DND-41 (cell line): ENCODE results near the gene LRRC10.

Source experiments
- ATAC-seq: fragments of 200-7000 bp; cut with Tn5 transposase; 3 replicates; pipeline ENCODE4 v1.9.1; 2021; ENCODE audit warnings: low read depth; ENCODE audit not compliant: insufficient read depth
- DNase-seq: peaks from one replicate; pipeline ENCODE4 v3.0.0-alpha.2; 2020
- H2AFZ ChIP-seq: 2 replicates; pipeline ENCODE4 v1.6.0; 2012; ENCODE audit warnings: low read depth, low read length
- H3K27ac ChIP-seq: 2 replicates; pipeline ENCODE4 v1.5.1; 2012; ENCODE audit warnings: low read length, inconsistent platforms
- H3K27me3 ChIP-seq: fragments of 200-600 bp; sonication (generic); 2 replicates; pipeline ENCODE4 v1.6.0; 2012; ENCODE audit warnings: low read length, mild to moderate bottlenecking, inconsistent platforms; ENCODE audit not compliant: insufficient read depth, poor library complexity
- H3K36me3 ChIP-seq: 2 replicates; pipeline ENCODE4 v1.5.1; 2012; ENCODE audit warnings: low read length, inconsistent platforms; ENCODE audit not compliant: insufficient read depth
- H3K4me1 ChIP-seq: 2 replicates; pipeline ENCODE4 v1.5.1; 2012; ENCODE audit warnings: mild to moderate bottlenecking, low read length; ENCODE audit not compliant: insufficient read depth
- H3K4me2 ChIP-seq: 2 replicates; pipeline ENCODE4 v1.6.0; 2012; ENCODE audit warnings: mild to moderate bottlenecking, moderate library complexity, low read length, inconsistent platforms; ENCODE audit not compliant: insufficient read depth
- H3K4me3 ChIP-seq, 2 experiments: fragments of 200-600 bp in 1 of 2; shearing (Covaris generic) in 1 of 2; 2 replicates each; pipeline ENCODE4 v1.5.1; 2012 to 2016; ENCODE audit warnings: inconsistent platforms in 2 of 2, low read length in 2 of 2, mild to moderate bottlenecking in 2 of 2, low read depth in 1 of 2, moderate library complexity in 1 of 2
- H3K79me2 ChIP-seq: 2 replicates; pipeline ENCODE4 v1.6.0; 2012; ENCODE audit warnings: low read length, inconsistent platforms; ENCODE audit not compliant: insufficient read depth
- H3K9ac ChIP-seq: 2 replicates; pipeline ENCODE4 v1.6.0; 2012; ENCODE audit warnings: low read depth, mild to moderate bottlenecking, inconsistent platforms, low read length, moderate library complexity
- H3K9me3 ChIP-seq: 2 replicates; pipeline ENCODE4 v1.5.1; 2012; ENCODE audit warnings: low read length, moderate library complexity, mild to moderate bottlenecking, inconsistent platforms; ENCODE audit not compliant: insufficient read depth, severe bottlenecking
- H4K20me1 ChIP-seq: 2 replicates; pipeline ENCODE4 v1.6.0; 2012; ENCODE audit warnings: low read length; ENCODE audit not compliant: insufficient read depth
- CTCF ChIP-seq: IDR thresholded peaks from 2 replicates; pipeline ENCODE4 v1.5.1; 2012; ENCODE audit warnings: borderline replicate concordance, low read length, moderate library complexity, mild to moderate bottlenecking; ENCODE audit not compliant: poor library complexity, severe bottlenecking; ENCODE audit errors: extremely low read depth
- EZH2 ChIP-seq: IDR thresholded peaks from 3 replicates; pipeline ENCODE4 v1.6.1; 2012; ENCODE audit warnings: borderline replicate concordance, low read depth, mild to moderate bottlenecking, moderate library complexity, low read length, inconsistent platforms; ENCODE audit not compliant: severe bottlenecking

Gene LRRC10

GRCh38 chr12:69645031-69645430, 34.3 kb upstream of the LRRC10 start:
- no peaks in the 10 kb centered on the region for H3K9me3 ChIP-seq
- H3K4me1 ChIP-seq, result no peaks in the 10 kb centered on the region
- no peaks in the 10 kb centered on the region for H3K36me3 ChIP-seq
- no peak for DNase-seq
- ATAC-seq, result no peak
- H3K4me3 ChIP-seq, result no peak overlapping the region
- TF ChIP-seq EZH2, result no peak
- no peak for TF ChIP-seq CTCF
- H3K27ac ChIP-seq, result no peak overlapping the region
- peaks cover 7% of the 10 kb centered on the region for H3K27me3 ChIP-seq
- no peak overlapping the region for H3K9ac ChIP-seq
- H3K79me2 ChIP-seq, result no peaks in the 10 kb centered on the region
- H4K20me1 ChIP-seq, result no peaks in the 10 kb centered on the region
- H3K4me2 ChIP-seq, result no peak overlapping the region
- no peak overlapping the region for H2AFZ ChIP-seq

GRCh38 chr12:69644511-69644910, 33.8 kb upstream of the LRRC10 start:
- Histone ChIP-seq H3K9ac (no peak overlapping the region), H3K4me2 (no peak overlapping the region), H3K79me2 (no peaks in the 10 kb centered on the region), H3K4me1 (no peaks in the 10 kb centered on the region), H4K20me1 (no peaks in the 10 kb centered on the region), H3K36me3 (no peaks in the 10 kb centered on the region), H3K27me3 (peaks cover 6% of the 10 kb centered on the region), H3K27ac (no peak overlapping the region), H3K4me3 (no peak overlapping the region), H3K9me3 (no peaks in the 10 kb centered on the region), H2AFZ (no peak overlapping the region)
- ATAC-seq, result no peak
- no peak for TF ChIP-seq CTCF
- no peak for TF ChIP-seq EZH2
- DNase-seq, result no peak

- no peak overlapping the region for H3K4me2 ChIP-seq
- ATAC-seq (no peak), DNase-seq (no peak)
- H3K4me3 ChIP-seq, result no peak overlapping the region
- no peak overlapping the region for H3K9ac ChIP-seq
- H3K79me2 ChIP-seq, result no peaks in the 10 kb centered on the region
- H3K36me3 ChIP-seq, result no peaks in the 10 kb centered on the region
- H3K4me1 ChIP-seq, result no peaks in the 10 kb centered on the region
- no peaks in the 10 kb centered on the region for H3K9me3 ChIP-seq
- no peaks in the 10 kb centered on the region for H3K27me3 ChIP-seq
- TF ChIP-seq EZH2, result no peak
- TF ChIP-seq CTCF, result no peak
- H4K20me1 ChIP-seq, result no peaks in the 10 kb centered on the region
- no peak overlapping the region for H3K27ac ChIP-seq
- no peak overlapping the region for H2AFZ ChIP-seq
Observed at GRCh38 chr12:69642531-69642930, 31.8 kb upstream of the LRRC10 start.

GRCh38 chr12:69641546-69641945, 30.8 kb upstream of the LRRC10 start:
- no peak for TF ChIP-seq EZH2
- no peak overlapping the region for H3K4me3 ChIP-seq
- H3K27me3 ChIP-seq, result no peaks in the 10 kb centered on the region
- no peak for ATAC-seq
- no peak overlapping the region for H3K27ac ChIP-seq
- no peaks in the 10 kb centered on the region for H3K79me2 ChIP-seq
- no peak overlapping the region for H3K4me2 ChIP-seq
- no peaks in the 10 kb centered on the region for H3K9me3 ChIP-seq
- H3K4me1 ChIP-seq, result no peaks in the 10 kb centered on the region
- no peak overlapping the region for H3K9ac ChIP-seq
- H4K20me1 ChIP-seq, result no peaks in the 10 kb centered on the region
- H2AFZ ChIP-seq, result no peak overlapping the region
- H3K36me3 ChIP-seq, result no peaks in the 10 kb centered on the region
- DNase-seq, result no peak
